T1000 (cell line): ENCODE measurements around the gene SUGP1.

Source experiments
- DNase-seq: peaks from one replicate; lab custom pipeline; 2025; ENCODE audit warnings: mixed read lengths; lab: John Stamatoyannopoulos, UW

The SUGP1 gene

GRCh38 chr19:19296953-19297689 lies 23.2 kb downstream of the SUGP1 start:
- DNase-seq = no peak

- DNase-seq = no peak
These were observed 25.4 kb downstream of the SUGP1 start for GRCh38 chr19:19294914-19295313.

DNA sequence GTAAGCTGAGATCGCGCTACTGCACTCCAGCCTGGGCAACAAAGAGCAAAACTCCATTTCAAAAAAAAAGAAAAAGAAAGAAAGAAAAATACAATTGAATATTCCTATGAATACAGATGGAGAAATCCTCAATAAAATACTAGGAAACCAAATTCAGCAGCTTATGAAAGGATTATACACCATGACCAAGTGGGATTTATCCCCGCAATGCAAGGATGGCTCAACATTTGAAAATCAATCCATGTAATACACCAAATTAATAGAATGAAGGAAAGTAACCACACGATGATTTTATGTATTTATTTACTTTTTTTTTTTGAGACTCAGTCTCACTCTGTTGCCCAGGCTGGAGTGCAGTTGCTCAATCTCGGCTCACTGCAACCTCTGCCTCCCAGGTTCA lies 27.7 kb downstream of the SUGP1 start:
- no peak for DNase-seq

DNA sequence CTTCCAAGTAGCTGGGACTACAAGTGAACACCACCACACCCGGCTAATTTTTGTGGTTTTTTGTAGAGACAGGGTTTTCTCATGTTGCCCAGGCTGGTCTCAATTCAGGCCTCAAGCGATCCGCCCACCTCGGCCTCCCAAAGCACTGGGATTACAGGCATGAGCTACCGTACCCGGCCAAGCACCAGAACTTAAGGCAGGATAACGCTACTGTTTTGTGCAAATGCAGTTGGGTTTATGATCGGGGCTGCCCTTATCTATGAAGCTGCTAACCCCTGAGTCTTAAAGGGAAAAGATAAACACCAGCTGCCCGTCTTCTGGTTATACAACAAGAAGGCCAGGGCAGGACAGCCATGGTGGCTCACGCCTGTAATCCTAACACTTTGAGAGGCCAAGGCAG lies 34.6 kb downstream of the SUGP1 start:
- no peak for DNase-seq

DNA sequence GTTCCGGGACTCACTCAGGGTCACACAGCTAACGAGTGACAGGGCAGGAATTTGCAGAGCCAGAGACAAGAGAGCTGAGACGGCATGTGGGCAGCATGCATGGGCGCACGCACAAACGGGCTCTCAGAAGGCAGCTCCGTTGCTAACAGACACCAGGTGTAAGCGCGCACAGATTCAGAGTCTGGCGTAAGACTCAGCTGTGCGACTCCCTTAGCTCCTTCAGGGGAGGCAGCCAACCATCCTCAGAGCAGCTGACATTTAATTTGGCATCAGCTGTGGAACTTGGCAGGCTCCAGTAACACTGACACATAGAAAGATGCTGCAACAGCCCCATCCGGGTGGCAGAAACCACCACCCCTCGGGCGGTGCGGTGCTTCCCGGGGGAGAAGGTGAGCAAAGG lies 39.7 kb downstream of the SUGP1 start:
- DNase-seq = no peak

- no peak for DNase-seq
These were observed 40.5 kb downstream of the SUGP1 start for GRCh38 chr19:19279853-19280252.

DNA sequence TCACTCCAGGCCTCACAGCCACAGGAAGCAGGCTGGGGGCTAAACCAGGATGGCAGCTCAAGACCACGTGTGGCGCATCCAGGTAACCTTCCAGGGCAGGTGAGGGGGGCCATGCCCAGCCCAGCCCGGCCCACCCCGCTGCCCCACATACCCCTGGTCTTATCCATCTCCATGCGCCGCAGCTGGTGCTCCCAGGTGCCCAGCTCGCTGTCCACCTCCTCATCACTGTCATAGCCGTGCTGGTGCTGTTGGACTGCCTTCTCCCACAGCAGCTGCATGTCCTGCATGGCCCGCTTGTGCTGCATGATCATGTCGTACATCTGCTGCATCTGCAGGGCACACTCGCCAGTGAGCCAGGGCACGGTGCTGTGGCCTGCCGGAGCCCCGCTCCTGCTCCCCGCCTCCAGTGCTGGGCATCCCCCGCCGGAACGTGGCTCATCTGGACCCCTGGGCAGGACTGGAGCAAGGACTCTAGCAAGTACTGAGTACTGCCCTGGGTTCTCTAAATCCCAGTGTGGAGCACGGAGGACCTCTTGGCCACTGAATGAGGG lies 41.2 kb downstream of the SUGP1 start:
- DNase-seq = no peak

DNA sequence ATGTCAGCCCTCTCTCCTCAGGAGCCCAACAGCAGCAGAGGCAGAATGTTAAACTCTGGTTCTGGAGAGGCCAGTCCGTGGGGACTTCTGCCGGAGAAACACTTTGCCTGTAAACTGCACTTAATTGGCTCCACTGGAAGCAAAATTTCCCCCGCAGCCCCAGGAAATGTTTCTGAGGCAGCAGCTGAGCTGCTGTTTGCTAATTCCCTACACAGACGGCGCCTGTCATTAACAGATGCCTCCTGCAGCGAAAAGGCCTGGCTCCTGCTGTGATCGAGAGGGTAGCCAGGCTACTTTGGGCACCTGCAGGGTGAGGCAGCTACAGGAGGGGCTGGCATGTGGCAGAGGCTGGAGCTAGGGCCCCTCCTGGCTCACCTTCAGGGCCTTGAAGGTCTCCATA lies 42.0 kb downstream of the SUGP1 start:
- no peak for DNase-seq

DNA sequence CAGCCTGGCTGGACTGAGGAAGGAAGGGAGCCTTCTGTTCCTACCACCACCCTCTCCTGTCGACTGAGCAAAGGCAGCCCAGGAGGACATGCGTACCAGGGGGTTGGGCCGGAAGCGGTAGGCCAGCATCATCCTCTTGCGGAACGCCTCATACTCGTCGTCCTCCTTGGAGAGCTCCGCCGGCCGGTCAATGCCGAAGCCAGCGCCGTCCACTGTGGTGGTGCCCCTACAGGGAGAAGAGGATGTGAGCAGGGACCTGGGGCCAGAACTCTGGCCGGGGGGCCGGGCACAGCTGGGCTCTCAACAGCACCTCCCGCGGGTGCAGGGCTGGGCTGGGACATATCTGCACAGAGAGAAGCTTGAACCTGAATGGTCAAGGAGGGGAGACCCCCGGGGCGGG lies 43.5 kb downstream of the SUGP1 start:
- DNase-seq = no peak

GRCh38 chr19:19276386-19276785 lies 43.9 kb downstream of the SUGP1 start:
- no peak for DNase-seq

- DNase-seq = no peak
These were observed 45.4 kb downstream of the SUGP1 start for GRCh38 chr19:19274716-19275565.

GRCh38 chr19:19274146-19274545 lies 46.2 kb downstream of the SUGP1 start:
- DNase-seq = no peak

DNA sequence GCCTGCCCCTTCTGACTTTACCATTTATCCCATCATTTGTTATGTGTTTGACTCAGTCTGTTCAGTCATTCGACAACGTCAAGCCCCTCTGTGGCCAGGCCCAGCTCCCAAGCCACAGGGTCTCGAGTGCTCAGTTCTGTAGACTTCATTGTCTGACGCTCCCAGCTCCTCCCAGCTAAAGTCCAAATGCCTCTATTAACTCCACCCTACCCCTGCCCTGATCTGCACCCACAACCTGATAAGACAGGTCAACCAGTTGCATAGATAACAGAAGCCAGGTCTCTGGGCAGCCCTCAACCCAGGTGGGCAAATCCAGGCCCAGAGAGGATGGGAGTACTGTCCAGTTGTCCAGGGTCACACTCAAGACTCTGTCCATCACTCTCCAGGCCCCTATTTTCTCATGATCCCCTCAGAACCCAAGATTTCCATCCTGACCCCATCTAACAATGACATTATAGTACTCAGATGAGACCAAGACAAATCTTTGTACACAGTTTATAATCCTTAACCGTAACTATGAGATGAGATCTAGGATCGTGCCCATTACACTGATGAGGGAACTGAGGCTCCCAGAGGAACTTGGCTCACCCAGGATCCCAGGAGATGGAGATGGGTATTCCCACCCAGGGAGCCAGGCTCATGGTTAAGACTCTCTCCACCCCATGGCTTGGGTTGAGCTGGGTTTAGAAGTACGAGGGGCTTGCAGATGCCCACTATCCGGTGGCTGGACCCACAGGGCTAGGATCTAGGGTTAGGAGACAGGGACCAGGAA lies 48.3 kb downstream of the SUGP1 start:
- no peak for DNase-seq

DNA sequence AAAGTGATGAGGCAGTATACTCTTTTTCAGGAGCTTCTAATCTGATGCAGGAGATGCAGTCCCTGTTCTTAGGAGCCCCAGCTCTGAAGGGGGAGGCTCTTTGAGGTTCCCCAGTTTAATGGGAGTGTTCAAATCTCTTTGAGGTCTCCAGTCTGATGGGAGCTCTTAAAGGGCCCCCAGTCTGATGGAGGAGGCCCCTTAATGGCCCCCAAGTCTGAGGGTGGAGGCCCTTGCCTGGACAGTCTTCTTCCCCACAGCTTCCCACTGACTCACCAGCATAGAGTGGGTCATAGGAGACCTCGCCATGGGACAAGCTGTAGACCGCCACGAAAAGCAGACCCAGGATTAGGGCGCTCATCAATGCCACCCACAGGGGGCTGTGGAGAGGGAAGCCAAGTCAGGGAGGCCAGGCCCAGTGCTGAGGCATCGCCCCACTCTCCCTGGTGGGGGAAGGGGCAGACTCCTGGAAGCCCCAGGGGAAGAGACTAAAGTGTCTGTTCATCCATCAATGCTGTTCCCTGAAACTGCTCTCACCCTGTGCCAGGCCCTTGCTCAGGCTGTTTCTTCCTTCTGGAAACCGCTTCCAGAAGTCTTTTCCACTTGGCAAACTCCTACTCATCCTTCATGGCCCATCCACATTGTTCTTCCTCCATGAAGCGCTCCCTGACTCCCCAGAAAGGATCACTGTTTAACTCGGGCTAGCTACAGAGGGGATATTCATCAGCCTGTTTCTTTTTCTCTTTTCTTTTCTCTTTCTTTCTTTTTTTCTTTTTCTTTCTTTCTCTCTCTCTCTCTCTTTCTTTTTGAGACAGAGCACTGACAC lies 49.3 kb downstream of the SUGP1 start:
- no peak for DNase-seq

DNA sequence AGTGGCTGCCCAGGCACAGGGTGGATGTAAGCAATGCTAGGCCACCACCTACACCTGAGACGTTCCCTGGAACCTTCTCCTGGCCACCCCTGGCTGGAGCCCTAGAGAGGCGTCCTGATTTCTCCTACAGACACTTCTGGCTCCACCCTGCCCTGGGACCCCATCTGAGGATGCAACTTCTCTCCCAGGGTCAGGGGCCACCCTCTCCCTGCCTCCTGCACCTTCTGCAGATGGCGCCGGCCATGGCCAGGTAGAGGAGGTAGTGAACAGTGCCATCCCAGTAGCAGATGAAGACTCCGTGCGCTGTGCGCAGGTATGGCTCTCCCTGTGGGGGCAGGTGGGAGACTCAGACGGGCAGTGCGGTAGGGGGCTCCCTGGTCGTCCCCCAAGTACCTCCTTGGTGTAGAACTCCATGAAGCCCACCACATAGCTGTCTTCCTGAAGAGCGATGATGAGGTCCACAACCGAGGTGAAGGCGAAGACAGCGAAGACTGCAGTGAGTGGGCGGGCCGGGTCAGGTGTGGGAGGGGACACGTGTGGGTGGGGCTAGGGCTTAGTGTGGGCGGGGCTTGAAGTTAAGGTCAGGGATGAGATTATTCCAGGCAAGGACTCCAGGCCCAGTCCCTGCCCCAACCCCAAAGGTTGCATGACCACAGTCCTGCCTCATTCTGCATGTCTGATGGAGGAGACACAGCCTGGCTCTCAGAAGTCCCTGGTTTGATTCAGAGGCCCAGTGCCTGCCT lies 50.2 kb downstream of the SUGP1 start:
- DNase-seq = no peak

- DNase-seq = no peak
These were observed 51.6 kb downstream of the SUGP1 start for GRCh38 chr19:19268453-19269385.

GRCh38 chr19:19267305-19267704 lies 53.0 kb downstream of the SUGP1 start:
- DNase-seq = no peak

DNA sequence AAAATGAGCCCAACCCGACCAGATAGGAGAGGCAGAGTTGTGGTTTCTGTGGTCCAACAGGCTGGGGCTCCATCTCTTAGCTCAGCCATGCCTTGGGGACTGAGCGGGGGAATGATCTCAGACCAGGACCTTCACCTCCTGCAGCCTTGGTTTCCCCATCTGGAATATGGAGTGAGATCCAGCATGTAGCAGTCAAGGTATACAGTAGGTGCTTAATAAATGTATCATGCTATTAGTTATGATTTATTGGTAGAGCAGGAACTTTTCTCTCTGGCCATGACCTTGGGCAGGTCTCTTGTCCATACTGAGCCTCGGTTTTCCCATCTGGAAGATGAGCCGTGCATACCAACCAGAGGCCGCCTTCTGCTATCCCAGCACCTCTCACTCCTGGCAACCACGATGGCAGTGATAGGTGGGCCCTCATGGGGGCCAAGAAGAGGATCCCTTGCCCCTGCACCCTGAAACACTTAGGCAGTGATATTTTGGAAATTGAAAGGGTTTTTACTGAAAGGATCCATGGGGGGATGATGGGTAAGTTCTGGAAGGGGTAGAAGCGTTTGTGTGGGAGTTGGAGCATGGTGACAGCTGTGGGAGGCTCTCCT lies 56.3 kb downstream of the SUGP1 start:
- no peak for DNase-seq
